ENCODE measurements around the gene MPIG6B.

DNA sequence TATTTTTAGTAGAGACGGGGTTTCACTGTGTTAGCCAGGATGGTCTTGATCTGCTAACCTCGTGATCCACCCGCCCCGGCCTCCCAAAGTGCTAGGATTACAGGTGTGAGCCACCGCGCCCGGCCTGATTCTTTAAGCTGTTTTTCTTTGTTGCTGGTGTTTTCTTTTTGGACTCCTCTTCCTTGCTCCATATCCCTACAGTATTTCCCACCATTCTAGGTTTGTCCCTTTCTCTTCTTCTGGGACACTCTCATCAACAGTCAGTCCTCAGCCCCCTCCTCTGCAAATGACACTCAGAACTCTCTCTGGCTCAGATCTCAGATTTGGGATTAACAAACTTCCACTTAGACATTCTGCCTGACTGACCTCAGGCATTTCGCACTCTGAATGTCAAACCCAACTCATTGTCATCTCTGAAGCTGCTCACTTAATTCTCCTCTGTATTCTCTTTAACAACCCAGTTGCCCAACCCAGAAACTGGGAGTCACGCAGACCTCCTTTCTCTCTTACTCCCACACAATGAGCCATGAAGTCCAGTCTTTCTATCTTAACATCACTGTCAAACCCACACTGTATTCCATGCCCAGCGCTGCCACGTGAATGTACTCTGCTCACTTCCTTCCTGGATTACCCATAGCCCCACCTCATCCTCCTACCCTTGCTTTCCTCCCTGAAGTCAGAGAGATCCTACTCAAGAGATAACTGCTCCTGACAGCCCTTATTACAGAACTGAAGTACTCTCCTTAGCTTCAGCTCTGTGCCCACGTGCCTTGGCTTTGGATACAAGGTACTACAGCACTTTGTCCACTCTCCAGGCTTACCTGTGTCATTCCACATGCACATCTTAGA, 2.6 kb downstream of the MPIG6B start:
- TF ChIP-seq, protein P1, sequence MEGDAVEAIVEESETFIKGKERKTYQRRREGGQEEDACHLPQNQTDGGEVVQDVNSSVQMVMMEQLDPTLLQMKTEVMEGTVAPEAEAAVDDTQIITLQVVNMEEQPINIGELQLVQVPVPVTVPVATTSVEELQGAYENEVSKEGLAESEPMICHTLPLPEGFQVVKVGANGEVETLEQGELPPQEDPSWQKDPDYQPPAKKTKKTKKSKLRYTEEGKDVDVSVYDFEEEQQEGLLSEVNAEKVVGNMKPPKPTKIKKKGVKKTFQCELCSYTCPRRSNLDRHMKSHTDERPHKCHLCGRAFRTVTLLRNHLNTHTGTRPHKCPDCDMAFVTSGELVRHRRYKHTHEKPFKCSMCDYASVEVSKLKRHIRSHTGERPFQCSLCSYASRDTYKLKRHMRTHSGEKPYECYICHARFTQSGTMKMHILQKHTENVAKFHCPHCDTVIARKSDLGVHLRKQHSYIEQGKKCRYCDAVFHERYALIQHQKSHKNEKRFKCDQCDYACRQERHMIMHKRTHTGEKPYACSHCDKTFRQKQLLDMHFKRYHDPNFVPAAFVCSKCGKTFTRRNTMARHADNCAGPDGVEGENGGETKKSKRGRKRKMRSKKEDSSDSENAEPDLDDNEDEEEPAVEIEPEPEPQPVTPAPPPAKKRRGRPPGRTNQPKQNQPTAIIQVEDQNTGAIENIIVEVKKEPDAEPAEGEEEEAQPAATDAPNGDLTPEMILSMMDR (IDR thresholded peaks at IDR 0.05), result no peak
- TF ChIP-seq POLR2A (IDR thresholded peaks at IDR 0.05), result no peak
